ENCODE measurements around the gene LSM7. TPM values are rescaled to one million over a fixed set of nuclear protein-coding genes. Genes with fewer than 3 reads are reported as not detected.

LSM7 gene
- total RNA-seq, result 31.4 TPM

DNA sequence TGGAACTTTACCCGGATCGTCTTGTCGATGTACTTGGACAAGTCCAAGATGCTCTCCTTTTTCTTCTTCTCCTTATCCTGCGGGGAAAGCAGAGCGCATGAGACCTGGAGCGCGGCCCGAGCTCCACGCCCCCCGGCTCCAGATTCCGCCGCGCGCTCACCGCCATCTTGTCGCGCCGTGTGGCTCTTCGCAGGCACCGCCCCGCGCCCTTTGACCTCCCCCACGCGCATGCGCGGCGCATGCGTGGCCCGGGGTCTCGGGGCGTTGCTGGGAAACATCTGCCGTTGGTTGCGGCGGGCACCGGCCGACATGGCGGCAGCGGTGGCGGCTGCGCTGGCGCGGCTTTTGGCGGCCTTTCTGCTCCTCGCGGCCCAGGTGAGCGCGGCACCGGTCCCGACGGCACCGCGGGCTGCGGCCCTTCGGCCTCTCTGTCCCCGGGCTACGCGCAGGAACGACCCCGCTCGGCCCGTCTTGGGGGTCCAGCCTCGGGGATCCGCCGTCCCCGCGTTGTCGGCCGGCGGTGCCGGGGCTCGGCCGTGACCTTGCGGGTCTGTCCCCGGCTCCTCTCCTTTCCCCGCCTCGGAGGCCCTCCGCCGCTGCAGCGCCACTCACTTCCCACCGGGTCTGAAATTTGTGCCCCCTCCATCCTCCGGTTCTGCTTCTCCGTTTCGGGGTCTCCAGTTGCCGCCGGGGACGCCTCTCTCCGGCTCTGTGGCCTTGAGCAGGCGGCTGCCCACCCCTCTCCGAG, at the start of gene LSM7, which contains the start of gene SPPL2B:
Gene LSM7 (minus strand): TSS at position 186 of the 748 bp plus-strand sequence. CDS start 20 bp downstream, at position 166.
Gene SPPL2B (plus strand): TSS at position 284 of the 748 bp plus-strand sequence. CDS start 26 bp downstream, at position 310.
- H3K36me3 ChIP-seq, result peaks cover 7 to 14% of the 10 kb centered on the region in 2 donors
- TF ChIP-seq, protein P1, sequence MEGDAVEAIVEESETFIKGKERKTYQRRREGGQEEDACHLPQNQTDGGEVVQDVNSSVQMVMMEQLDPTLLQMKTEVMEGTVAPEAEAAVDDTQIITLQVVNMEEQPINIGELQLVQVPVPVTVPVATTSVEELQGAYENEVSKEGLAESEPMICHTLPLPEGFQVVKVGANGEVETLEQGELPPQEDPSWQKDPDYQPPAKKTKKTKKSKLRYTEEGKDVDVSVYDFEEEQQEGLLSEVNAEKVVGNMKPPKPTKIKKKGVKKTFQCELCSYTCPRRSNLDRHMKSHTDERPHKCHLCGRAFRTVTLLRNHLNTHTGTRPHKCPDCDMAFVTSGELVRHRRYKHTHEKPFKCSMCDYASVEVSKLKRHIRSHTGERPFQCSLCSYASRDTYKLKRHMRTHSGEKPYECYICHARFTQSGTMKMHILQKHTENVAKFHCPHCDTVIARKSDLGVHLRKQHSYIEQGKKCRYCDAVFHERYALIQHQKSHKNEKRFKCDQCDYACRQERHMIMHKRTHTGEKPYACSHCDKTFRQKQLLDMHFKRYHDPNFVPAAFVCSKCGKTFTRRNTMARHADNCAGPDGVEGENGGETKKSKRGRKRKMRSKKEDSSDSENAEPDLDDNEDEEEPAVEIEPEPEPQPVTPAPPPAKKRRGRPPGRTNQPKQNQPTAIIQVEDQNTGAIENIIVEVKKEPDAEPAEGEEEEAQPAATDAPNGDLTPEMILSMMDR (IDR thresholded peaks at IDR 0.05), result no peak
- no peaks in the 10 kb centered on the region for H3K9me3 ChIP-seq
- intact Hi-C loops (cut with DNase I), result loop anchor here (1.0 to 2.0 kb wide), 3 partner anchors 58 to 231 kb away; partner anchors contain the start of genes PLEKHJ1 and SF3A2
- H3K27me3 ChIP-seq, result no peaks in the 10 kb centered on the region
- peak within 1 kb of the TSS; percentile 48 to 64 for H3K27ac ChIP-seq
- peak; percentile 76 to 94 for DNase-seq (ENCODE audit: low spot score in 2 of 2)
- peak within 1 kb of the TSS; percentile 73 to 84 for H3K4me3 ChIP-seq
- peaks cover 2 to 34% of the 10 kb centered on the region in 2 donors for H3K4me1 ChIP-seq

DNA sequence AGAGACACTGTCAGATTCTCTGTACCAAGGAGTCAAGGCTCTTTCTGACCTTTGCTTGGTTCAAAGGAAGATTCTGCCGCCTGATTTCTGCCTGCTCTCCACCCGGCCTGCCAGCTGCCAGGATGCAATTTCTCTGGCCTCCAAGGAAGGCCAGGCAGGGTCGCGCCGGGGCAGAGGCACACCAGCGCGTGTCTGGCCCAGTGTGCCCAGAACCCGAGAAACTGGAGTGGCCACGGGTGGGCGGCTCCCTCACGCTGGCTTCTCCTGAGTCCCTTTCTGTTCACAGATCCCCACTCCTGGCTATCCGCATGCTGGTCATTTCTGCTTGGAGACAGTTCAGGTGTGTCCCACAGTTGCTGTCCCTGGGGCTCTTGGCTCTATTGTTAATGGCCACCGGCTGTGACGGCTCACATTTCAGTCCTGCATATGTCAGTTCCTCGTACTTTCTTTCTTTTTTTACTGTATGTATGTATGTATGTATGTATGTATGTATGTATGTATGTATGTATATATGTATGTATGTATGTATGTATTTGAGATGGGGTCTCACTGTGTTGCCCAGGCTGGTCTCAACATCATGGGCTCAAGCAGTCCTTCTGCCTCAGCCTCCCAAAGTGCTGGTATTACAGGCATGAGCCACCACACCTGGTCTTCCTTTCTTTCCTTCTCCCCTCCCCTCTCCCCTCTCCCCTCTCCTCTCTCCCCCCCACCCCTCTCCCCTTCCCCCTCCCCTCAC, 48.6 kb upstream of the LSM7 start:
- H3K36me3 ChIP-seq, result no peaks in the 10 kb centered on the region
- peaks cover 0 to 4% of the 10 kb centered on the region in 2 donors for H3K9me3 ChIP-seq
- DNase-seq (ENCODE audit: low spot score in 2 of 2), result no peak
- no peaks in the 10 kb centered on the region for H3K27me3 ChIP-seq
- H3K4me1 ChIP-seq, result no peaks in the 10 kb centered on the region
- TF ChIP-seq, protein P1 (IDR thresholded peaks at IDR 0.05), result no peak
- no peak overlapping the region for H3K4me3 ChIP-seq
- intact Hi-C loops (cut with DNase I), result no loop called here
- H3K27ac ChIP-seq, result no peak overlapping the region

DNA sequence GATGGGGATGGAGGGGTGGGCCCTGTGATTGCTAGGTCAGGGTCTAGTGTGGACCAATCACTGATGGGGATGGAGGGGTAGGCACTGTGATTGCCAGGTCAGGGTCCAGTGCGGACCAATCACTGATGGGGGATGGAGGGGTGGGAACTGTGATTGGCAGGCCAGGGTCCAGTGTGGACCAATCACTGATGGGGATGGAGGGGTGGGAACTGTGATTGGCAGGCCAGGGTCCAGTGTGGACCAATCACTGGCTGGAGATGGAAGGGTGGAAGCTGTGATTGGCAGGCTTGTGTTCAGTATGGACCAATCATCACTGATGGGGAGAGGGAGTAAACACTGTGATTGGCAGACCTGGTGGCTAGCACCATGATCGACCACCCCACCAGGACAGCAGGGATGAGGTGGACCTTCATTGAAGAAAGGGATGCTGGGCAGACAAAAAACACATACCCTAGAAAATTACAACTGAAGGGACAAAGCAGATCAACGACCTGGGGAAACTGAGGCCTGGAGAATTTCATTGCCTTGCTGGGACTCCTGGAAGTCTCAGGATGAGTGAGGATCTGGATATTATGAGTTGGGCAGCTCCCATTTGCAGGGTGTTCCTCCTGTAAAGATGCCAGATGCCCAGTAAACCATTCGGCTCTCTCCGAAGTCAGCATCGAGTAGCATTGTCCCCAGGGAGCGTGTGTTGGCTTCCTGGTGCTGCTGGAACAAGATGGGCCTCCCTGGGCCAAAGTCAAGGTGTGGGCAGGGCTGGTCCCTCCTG, 47.2 kb upstream of the LSM7 start:
- Histone ChIP-seq H3K27ac (no peak overlapping the region), H3K36me3 (no peaks in the 10 kb centered on the region), H3K4me1 (no peaks in the 10 kb centered on the region), H3K27me3 (no peaks in the 10 kb centered on the region), H3K4me3 (no peak overlapping the region), H3K9me3 (peaks cover 0 to 3% of the 10 kb centered on the region in 2 donors)
- no peak for DNase-seq (ENCODE audit: low spot score in 2 of 2)
- intact Hi-C loops (cut with DNase I), result no loop called here
- TF ChIP-seq, protein P1 (IDR thresholded peaks at IDR 0.05), result no peak

DNA sequence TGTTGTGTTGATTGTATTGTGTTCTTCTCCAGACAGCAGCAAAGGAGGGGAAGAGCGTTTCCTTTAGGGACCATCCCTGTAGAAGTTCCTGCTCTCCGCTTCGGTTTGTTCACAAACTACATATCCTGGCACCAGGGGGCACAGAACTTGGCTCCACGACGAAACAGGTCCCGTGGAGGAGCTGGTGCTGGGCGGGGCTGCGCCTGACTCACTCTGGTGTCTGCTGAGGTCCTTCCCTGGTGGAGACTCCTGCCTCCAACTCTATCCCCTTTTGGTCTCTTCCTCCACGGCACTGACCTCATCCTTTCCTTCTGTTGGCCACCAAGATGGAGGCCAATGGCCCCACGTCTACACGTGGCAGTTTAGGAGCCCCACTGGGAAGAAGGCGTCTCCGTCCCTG, 46.4 kb upstream of the LSM7 start:
- intact Hi-C loops (cut with DNase I), result no loop called here
- H3K4me1 ChIP-seq, result no peaks in the 10 kb centered on the region

More for the DNA sequence above, 46.4 kb upstream of the LSM7 start:
- Histone ChIP-seq H3K4me3 (no peak overlapping the region), H3K36me3 (no peaks in the 10 kb centered on the region), H3K27me3 (no peaks in the 10 kb centered on the region), H3K27ac (no peak overlapping the region), H3K9me3 (no peaks in the 10 kb centered on the region)
- TF ChIP-seq, protein P1 (IDR thresholded peaks at IDR 0.05), result no peak
- no peak for DNase-seq (ENCODE audit: low spot score in 2 of 2)
